Karpas-422 (cell line): Measurements from ENCODE around the gene SELENOW. TPM values are rescaled to one million over a fixed set of nuclear protein-coding genes. Genes with fewer than 3 reads are reported as not detected.
"Not testable (repeated sequence)": the region's sequence is repeated elsewhere in the genome, so short reads cannot be mapped to it uniquely, and the experiment has no call there.

Experiments used
- DNase-seq: peaks from one replicate; pipeline ENCODE4 v3.0.0-alpha.2; 2015
- H2AFZ ChIP-seq: fragments of 200-600 bp; sonication (generic); 2 replicates; pipeline ENCODE4 v1.6.1; 2014; ENCODE audit warnings: antibody characterized with exemption, low read length, mixed read lengths
- H3K27ac ChIP-seq: fragments of 200-600 bp; sonication (generic); 2 replicates; pipeline ENCODE4 v1.5.1; 2014; ENCODE audit warnings: mild to moderate bottlenecking, low read length, moderate library complexity
- H3K27me3 ChIP-seq: fragments of 200-600 bp; sonication (generic); 2 replicates; pipeline ENCODE4 v1.6.1; 2014; ENCODE audit warnings: low read length, mixed read lengths
- H3K36me3 ChIP-seq: fragments of 200-600 bp; sonication (generic); 2 replicates; pipeline ENCODE4 v1.6.1; 2014; ENCODE audit warnings: low read length, mixed read lengths; ENCODE audit not compliant: insufficient read depth
- H3K4me1 ChIP-seq: fragments of 200-600 bp; sonication (generic); 2 replicates; pipeline ENCODE4 v1.6.1; 2014; ENCODE audit warnings: mild to moderate bottlenecking, low read length, mixed read lengths
- H3K4me2 ChIP-seq: fragments of 200-600 bp; sonication (generic); 2 replicates; pipeline ENCODE4 v1.6.1; 2014; ENCODE audit warnings: low read length, low read depth, mild to moderate bottlenecking; ENCODE audit not compliant: poor library complexity, severe bottlenecking
- H3K4me3 ChIP-seq: fragments of 200-600 bp; sonication (generic); 2 replicates; pipeline ENCODE4 v1.5.1; 2014; ENCODE audit warnings: mild to moderate bottlenecking, antibody characterized with exemption, low read length, mixed read lengths
- H3K79me2 ChIP-seq: fragments of 200-600 bp; sonication (generic); 2 replicates; pipeline ENCODE4 v1.6.1; 2014; ENCODE audit warnings: mild to moderate bottlenecking, low read length, mixed read lengths
- H3K9ac ChIP-seq: fragments of 200-600 bp; sonication (generic); 2 replicates; pipeline ENCODE4 v1.6.0; 2014; ENCODE audit warnings: low read length
- H3K9me2 ChIP-seq: fragments of 200-600 bp; sonication (generic), shearing (Covaris generic); replicated peaks from 2 replicates; pipeline ENCODE4 v1.6.0; 2014; ENCODE audit warnings: mild to moderate bottlenecking, low read length, moderate library complexity; ENCODE audit not compliant: insufficient read depth
- H3K9me3 ChIP-seq: fragments of 300-700, 200-600 bp; sonication (generic); 2 replicates; pipeline ENCODE4 v1.6.1; 2014; ENCODE audit warnings: low read length, mixed read lengths
- H4K20me1 ChIP-seq: fragments of 200-600 bp; sonication (generic); 2 replicates; pipeline ENCODE4 v1.6.1; 2014; ENCODE audit warnings: mild to moderate bottlenecking, antibody characterized with exemption, low read length, low read depth; ENCODE audit not compliant: insufficient read depth
- total RNA-seq: library from RNA; depleted of rRNA; stranded (reverse); fragments of >200 nt; shearing (Covaris generic); gene quantifications from 2 replicates; pipeline ENCODE4 v1.2.3, GENCODE V29; 2014; ENCODE audit warnings: low replicate concordance

SELENOW gene
- total RNA-seq, 1 experiment from 2014 or later, result 3.5 TPM

DNA sequence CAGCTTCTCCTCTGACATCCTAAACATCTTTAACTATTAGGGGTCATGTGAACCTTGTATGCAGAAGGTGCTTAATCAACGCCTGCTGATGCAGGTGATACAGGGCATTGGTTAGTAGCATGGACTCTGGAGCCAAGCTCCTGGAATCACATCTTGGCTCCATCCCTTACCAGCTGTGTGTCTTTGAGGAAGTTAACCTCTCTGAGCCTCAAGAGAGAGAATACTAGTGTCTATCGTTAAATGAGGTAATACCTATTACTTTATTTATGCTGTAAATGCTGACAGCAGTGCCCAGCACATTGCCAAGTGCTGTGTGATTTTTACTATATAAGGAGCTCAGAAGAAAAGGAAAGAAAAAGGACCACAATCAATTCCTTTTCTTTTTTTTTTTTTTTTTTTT, 11.2 kb upstream of the SELENOW start:
- no peak overlapping the region for H3K27ac ChIP-seq
- no peak overlapping the region for H2AFZ ChIP-seq
- H3K9ac ChIP-seq, result no peak overlapping the region
- no peaks in the 10 kb centered on the region for H3K27me3 ChIP-seq
- no peak for DNase-seq
- no peak overlapping the region for H3K4me2 ChIP-seq
- no peaks in the 10 kb centered on the region for H3K9me3 ChIP-seq
- H3K4me1 ChIP-seq, result no peaks in the 10 kb centered on the region
- H3K79me2 ChIP-seq, result no peaks in the 10 kb centered on the region
- H4K20me1 ChIP-seq, result no peaks in the 10 kb centered on the region
- H3K4me3 ChIP-seq, result no peak overlapping the region
- H3K9me2 ChIP-seq, result no peaks in the 10 kb centered on the region
- no peaks in the 10 kb centered on the region for H3K36me3 ChIP-seq

DNA sequence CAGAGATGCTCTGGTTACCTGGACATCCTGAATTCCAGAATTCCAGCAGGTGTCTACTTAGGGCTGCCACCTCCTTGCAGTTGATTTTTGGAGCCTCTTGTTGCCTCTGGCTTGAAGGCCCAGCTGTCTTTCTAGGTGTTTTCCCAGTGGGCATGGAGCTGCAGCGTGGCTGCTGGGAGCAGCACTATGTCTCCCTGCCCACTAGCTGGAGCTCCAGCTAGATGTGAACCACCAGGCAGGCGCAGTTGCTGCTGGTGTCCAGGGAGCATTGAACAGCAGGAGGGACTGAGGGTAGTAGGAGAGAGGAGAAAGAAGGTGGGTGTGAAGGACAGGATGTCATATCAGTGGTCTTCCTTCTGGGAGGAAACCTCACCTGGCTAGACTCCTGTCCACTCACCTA, 9.9 kb upstream of the SELENOW start:
- H3K9me2 ChIP-seq, result no peaks in the 10 kb centered on the region
- H3K4me3 ChIP-seq, result no peak overlapping the region
- H4K20me1 ChIP-seq, result no peaks in the 10 kb centered on the region
- DNase-seq, result no peak
- H3K79me2 ChIP-seq, result no peaks in the 10 kb centered on the region
- no peaks in the 10 kb centered on the region for H3K9me3 ChIP-seq
- no peak overlapping the region for H3K27ac ChIP-seq
- no peaks in the 10 kb centered on the region for H3K27me3 ChIP-seq
- no peaks in the 10 kb centered on the region for H3K4me1 ChIP-seq
- H3K4me2 ChIP-seq, result no peak overlapping the region
- H3K36me3 ChIP-seq, result no peaks in the 10 kb centered on the region
- no peak overlapping the region for H2AFZ ChIP-seq
- no peak overlapping the region for H3K9ac ChIP-seq

DNA sequence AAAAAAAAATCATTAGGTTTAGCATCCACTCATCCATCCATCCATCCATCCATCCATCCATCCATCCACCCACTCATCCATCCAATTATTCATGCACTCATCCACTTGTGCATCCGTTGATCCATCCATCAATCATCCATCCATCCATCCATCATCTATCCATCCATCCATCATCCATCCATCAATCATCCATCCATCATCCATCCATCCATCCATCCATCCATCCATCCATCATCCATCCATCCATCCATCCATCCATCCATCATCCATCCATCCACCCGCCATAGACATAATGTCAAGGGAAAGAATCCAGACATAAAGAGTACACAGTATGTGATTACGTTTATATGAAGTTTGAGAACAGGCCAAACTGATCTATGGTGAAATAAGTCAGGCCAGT, 9.0 kb upstream of the SELENOW start:
- Histone ChIP-seq H3K9ac (no peak overlapping the region), H3K27ac (no peak overlapping the region), H3K9me2 (no peaks in the 10 kb centered on the region), H3K36me3 (no peaks in the 10 kb centered on the region), H3K79me2 (no peaks in the 10 kb centered on the region), H3K9me3 (no peaks in the 10 kb centered on the region), H2AFZ (no peak overlapping the region), H3K4me3 (no peak overlapping the region), H3K4me2 (no peak overlapping the region), H3K4me1 (no peaks in the 10 kb centered on the region), H3K27me3 (no peaks in the 10 kb centered on the region), H4K20me1 (no peaks in the 10 kb centered on the region)
- DNase-seq, result no peak

DNA sequence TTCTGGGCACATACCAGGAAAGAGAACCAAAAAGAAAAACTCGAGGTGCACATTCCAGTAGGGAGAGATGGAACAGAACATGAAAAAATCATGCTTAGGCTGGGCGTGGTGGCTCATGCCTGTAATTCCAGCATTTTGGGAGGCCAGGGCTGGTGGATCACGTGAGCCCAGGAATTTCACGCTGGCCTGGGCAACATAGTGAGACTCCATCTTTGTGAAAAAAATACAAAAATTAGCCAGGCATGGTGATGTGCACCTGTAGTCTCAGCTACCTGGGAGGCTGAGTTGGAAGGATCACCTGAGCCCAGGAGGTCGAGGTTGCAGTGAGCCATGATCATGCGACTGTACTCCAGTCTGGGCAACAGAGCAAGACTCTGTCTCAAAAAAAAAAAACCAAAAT, 7.2 kb upstream of the SELENOW start:
- not testable (repeated sequence) for H3K36me3 ChIP-seq, H3K27me3 ChIP-seq, H3K4me3 ChIP-seq, H3K9me3 ChIP-seq, H3K9ac ChIP-seq, H3K9me2 ChIP-seq, H3K4me2 ChIP-seq, H4K20me1 ChIP-seq, DNase-seq, H3K27ac ChIP-seq, H2AFZ ChIP-seq, H3K79me2 ChIP-seq, H3K4me1 ChIP-seq

DNA sequence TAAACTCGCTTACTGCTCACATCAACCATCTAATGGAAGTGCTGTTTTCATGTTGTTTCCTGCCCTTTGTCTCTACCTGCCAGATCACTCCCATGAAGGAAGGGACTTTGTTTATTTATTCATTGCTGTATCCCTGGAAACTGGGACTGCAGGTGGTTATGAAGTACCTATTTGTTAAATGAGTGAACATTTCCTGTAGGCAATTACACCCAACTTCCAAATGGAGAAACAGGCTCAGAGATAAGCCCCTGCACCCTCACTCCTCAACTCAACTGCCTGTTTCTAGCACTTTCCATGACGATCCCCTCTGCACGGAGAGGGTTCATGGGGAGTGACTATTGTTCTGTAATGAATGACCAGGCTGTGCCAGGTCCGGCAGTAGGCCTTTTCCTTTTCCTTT, 1.9 kb upstream of the SELENOW start:
- H3K36me3 ChIP-seq, result no peaks in the 10 kb centered on the region
- no peaks in the 10 kb centered on the region for H3K9me3 ChIP-seq
- no peaks in the 10 kb centered on the region for H4K20me1 ChIP-seq
- no peaks in the 10 kb centered on the region for H3K27me3 ChIP-seq
- no peaks in the 10 kb centered on the region for H3K79me2 ChIP-seq
- H3K4me3 ChIP-seq, result no peak overlapping the region
- no peak overlapping the region for H3K4me2 ChIP-seq
- H3K27ac ChIP-seq, result no peak overlapping the region
- H3K9ac ChIP-seq, result no peak overlapping the region
- peaks cover 7% of the 10 kb centered on the region for H3K4me1 ChIP-seq
- DNase-seq, result no peak
- H3K9me2 ChIP-seq, result no peaks in the 10 kb centered on the region
- no peak overlapping the region for H2AFZ ChIP-seq

DNA sequence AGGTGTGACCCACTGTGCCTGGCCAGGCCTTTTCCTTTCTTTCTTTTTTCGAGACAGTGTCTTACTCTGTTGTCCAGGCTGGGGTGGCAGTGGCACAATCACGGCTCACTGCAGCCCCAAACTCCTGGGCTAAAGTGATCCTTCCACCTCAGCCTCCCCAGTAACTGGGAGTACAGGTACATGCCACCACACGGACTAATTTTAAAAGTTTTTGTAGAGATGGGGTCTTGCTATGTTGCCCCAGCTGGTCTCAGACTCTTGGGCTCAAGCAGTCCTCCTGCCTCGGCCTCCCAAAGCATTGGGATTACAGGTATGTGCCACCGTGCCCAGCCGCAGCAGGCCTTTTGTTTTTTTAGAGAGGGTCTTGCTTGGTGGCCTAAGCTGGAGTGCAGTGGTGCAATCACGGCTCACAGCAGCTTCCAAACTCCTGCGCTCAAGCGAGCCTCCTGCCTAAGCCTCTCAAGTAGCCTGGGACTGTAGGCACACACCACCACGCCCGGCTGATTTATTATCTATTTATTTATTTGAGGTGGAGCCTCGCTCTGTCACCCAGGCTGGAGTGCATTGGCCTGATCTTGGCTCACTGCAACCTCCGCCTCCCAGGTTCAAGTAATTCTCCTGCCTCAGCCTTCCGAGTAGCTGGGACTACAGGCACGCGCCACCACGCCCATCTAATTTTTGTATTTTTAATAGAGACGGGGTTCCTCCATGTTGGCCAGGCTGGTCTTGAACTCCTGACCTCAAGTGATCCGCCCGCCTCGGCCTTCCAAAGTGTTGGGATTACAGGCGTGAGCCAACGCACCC, 1.1 kb upstream of the SELENOW start:
- not testable (repeated sequence) for H3K4me1 ChIP-seq, H3K4me2 ChIP-seq, H3K27ac ChIP-seq, H3K9ac ChIP-seq, H3K9me2 ChIP-seq, DNase-seq, H3K9me3 ChIP-seq, H3K79me2 ChIP-seq, H3K27me3 ChIP-seq, H3K4me3 ChIP-seq, H4K20me1 ChIP-seq, H3K36me3 ChIP-seq, H2AFZ ChIP-seq

DNA sequence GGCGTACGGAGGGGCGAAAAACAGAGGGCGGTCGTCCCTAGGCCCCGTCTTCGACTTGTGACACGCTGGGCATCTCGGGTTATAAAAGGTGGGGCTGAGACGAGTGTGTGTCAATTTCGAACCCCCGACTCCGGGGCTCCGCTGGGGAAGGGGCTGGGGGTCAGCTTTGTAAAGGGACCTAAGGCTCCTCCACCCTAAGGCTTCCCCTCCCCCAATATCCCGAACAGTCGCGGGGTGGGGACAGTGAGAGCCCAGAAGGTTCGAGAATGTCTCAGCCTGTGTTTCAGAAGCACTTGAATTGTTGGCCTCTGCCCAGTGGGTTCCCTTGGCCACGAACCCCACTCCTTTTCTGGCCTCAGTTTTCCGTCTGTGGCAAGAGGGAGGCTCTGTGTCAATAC, 450 bp downstream of the SELENOW start:
- Histone ChIP-seq H3K9me3 (no peaks in the 10 kb centered on the region), H3K9me2 (no peaks in the 10 kb centered on the region), H3K27ac (no peak overlapping the region), H3K36me3 (no peaks in the 10 kb centered on the region), H4K20me1 (no peaks in the 10 kb centered on the region), H3K4me1 (peaks cover 7% of the 10 kb centered on the region), H3K27me3 (no peaks in the 10 kb centered on the region), H2AFZ (peak overlapping the region; percentile 87; the same call in 1 of the 2 replicates), H3K4me3 (peak overlapping the region; percentile 66), H3K4me2 (peak overlapping the region; percentile 66), H3K79me2 (no peaks in the 10 kb centered on the region), H3K9ac (peak overlapping the region; percentile 67)
- DNase-seq, result no peak

DNA sequence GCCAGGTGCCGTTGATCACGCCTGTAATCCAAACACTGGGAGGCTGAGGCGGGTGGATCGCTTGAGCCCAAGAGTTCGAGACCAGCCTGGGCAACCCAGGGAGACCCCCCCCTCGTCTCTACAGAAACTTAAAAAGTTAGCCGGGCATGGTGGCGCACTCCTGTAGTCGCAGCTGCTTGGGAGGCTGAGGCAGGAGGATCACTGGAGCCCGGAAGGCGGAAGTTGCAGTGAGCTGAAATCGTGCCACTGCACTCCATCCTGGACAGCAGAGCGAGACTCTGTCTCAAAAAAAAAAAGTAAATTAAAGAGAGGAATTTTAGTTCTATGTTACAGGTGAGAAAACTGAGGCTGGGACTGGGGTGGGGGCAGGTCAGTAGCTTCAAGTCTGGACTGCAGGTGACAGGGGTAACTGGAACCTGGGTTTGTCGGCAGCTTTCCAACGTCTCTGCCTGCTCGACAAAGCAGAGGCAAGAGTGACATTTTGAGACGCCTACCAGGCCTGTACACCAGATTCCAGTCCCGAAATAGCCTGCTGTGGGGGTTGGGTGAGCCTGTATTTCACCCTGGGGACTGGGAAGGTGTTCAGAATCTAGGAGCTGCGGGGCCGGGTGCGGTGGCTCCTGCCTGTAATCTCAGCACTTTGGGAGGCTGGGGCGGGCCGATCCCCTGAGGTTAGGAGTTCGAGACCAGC, 1.2 kb downstream of the SELENOW start:
- no peak overlapping the region for H3K27ac ChIP-seq
- no peaks in the 10 kb centered on the region for H3K9me3 ChIP-seq
- no peak overlapping the region for H3K9ac ChIP-seq
- no peak overlapping the region for H2AFZ ChIP-seq
- H3K36me3 ChIP-seq, result no peaks in the 10 kb centered on the region
- H3K9me2 ChIP-seq, result no peaks in the 10 kb centered on the region
- peaks cover 7% of the 10 kb centered on the region for H3K4me1 ChIP-seq
- no peaks in the 10 kb centered on the region for H3K27me3 ChIP-seq
- H3K4me3 ChIP-seq, result no peak overlapping the region
- H3K79me2 ChIP-seq, result no peaks in the 10 kb centered on the region
- no peak for DNase-seq
- no peaks in the 10 kb centered on the region for H4K20me1 ChIP-seq
- H3K4me2 ChIP-seq, result no peak overlapping the region
